Uterine smooth muscle cell (primary cell): ENCODE measurements around the gene RPP14. TPM values are rescaled to one million over a fixed set of nuclear protein-coding genes. Genes with fewer than 3 reads are reported as not detected.

Experiments used
- total RNA-seq: library from RNA; depleted of rRNA; stranded (reverse); fragments of >200 nt; gene quantifications from 2 replicates; pipeline ENCODE4 v1.2.3, GENCODE V29; 2014

The RPP14 gene
- 11.6 and 18.0 TPM in 2 replicates for total RNA-seq

GRCh38 chr3:58305882-58306711, at the start of gene RPP14, which contains the start of gene HTD2:
Gene RPP14 (plus strand): TSS chr3:58306245. CDS start chr3:58310330, 4,085 bp downstream.
Gene HTD2 (plus strand): TSS chr3:58306520. CDS start chr3:58317614, 11,094 bp downstream.

GRCh38 chr3:58332575-58333188, 26.6 kb downstream of the RPP14 start, which contains the start of gene PXK:
Gene PXK (plus strand): TSS chr3:58332892. CDS start chr3:58332989, 97 bp downstream.

Other genes with a start within 250 kb of the RPP14 start
- gene DNASE1L3, start 95.3 kb upstream of the RPP14 start, total RNA-seq = not detected in 2 replicates
- gene ABHD6, start 68.5 kb upstream of the RPP14 start, total RNA-seq = 7.6 and 11.4 TPM in 2 replicates
- 10.6 and 11.0 TPM in 2 replicates for gene HTD2, start 275 bp downstream of the RPP14 start, total RNA-seq
- 45.3 and 69.1 TPM in 2 replicates for gene PXK, start 26.6 kb downstream of the RPP14 start, total RNA-seq
- gene PDHB, start 127.6 kb downstream of the RPP14 start, total RNA-seq = 93.6 and 122 TPM in 2 replicates
- gene KCTD6, start 185.9 kb downstream of the RPP14 start, total RNA-seq = 9.2 and 9.4 TPM in 2 replicates
- gene ACOX2, start 230.9 kb downstream of the RPP14 start, total RNA-seq = 7.7 and 10.2 TPM in 2 replicates